CD4-positive, CD25-positive, alpha-beta regulatory T cell (primary cell): ENCODE results near the gene CNTN4. TPM values are rescaled to one million over a fixed set of nuclear protein-coding genes. Genes with fewer than 3 reads are reported as not detected.

ENCODE experiments used
- ATAC-seq, 2 donors: fragments of 150-1000 bp; cut with Tn5 transposase; one replicate each; pipeline ENCODE4 v1.10.0; 2021; ENCODE audit warnings: low read depth in 2 of 2, moderate number of reproducible peaks in 2 of 2, moderate library complexity in 1 of 2
- DNase-seq, 3 donors: peaks; one replicate each; pipeline versions ENCODE4 v3.0.0 to v3.0.0-alpha.2; 2012 to 2022; ENCODE audit warnings: mixed read lengths in 1 of 3
- H3K27ac ChIP-seq: one replicate; pipeline ENCODE4 v1.7.0; 2013; ENCODE audit warnings: mild to moderate bottlenecking, low read length; ENCODE audit not compliant: insufficient read depth, poor library complexity, severe bottlenecking
- H3K27me3 ChIP-seq: one replicate; pipeline ENCODE4 v1.7.0; 2013; ENCODE audit warnings: low read length; ENCODE audit not compliant: control insufficient read depth, insufficient read depth
- H3K36me3 ChIP-seq: one replicate; pipeline ENCODE4 v1.7.0; 2013; ENCODE audit warnings: mild to moderate bottlenecking, low read length, moderate library complexity; ENCODE audit not compliant: control insufficient read depth, insufficient read depth
- H3K4me1 ChIP-seq: 2 replicates; pipeline ENCODE4 v1.7.0; 2013; ENCODE audit warnings: mild to moderate bottlenecking, low read length; ENCODE audit not compliant: insufficient read depth, control insufficient read depth, poor library complexity, severe bottlenecking
- H3K4me3 ChIP-seq: one replicate; pipeline ENCODE4 v1.7.0; 2013; ENCODE audit warnings: low read depth, mild to moderate bottlenecking, low read length, moderate library complexity
- H3K9me3 ChIP-seq, 2 experiments: 1 replicate in 1 of 2; 2 replicates in 1 of 2; pipeline ENCODE4 v1.7.0; 2013; ENCODE audit warnings: low read length in 2 of 2, mild to moderate bottlenecking in 1 of 2, moderate library complexity in 1 of 2; ENCODE audit not compliant: control insufficient read depth in 2 of 2
- H3K27ac Mint-ChIP-seq, 3 donors: one replicate each; pipeline ENCODE4 v1.8.0; 2020 to 2022; ENCODE audit warnings: mild to moderate bottlenecking in 3 of 3, mixed read lengths in 3 of 3, moderate library complexity in 2 of 3
- H3K27me3 Mint-ChIP-seq: one replicate; pipeline ENCODE4 v1.8.0; 2022; ENCODE audit warnings: mild to moderate bottlenecking, mixed read lengths
- H3K36me3 Mint-ChIP-seq: one replicate; pipeline ENCODE4 v1.8.0; 2020; ENCODE audit warnings: mixed read lengths
- H3K4me1 Mint-ChIP-seq, 4 donors: one replicate each; pipeline ENCODE4 v1.8.0; 2020 to 2022; ENCODE audit warnings: mixed read lengths in 4 of 4, mild to moderate bottlenecking in 1 of 4
- H3K4me3 Mint-ChIP-seq, 4 donors: one replicate each; pipeline ENCODE4 v1.8.0; 2020 to 2022; ENCODE audit warnings: mild to moderate bottlenecking in 4 of 4, mixed read lengths in 4 of 4, moderate library complexity in 3 of 4
- H3K9me3 Mint-ChIP-seq, 7 donors: one replicate each; pipeline ENCODE4 v1.8.0; 2020 to 2022; ENCODE audit warnings: mixed read lengths in 7 of 7, mild to moderate bottlenecking in 3 of 7, moderate library complexity in 2 of 7
- polyA plus RNA-seq, 4 donors: library from polyadenylated mRNA; unstranded; fragments of 300-500 nt; fragmentation: Illumina TruSeq; gene quantifications; one replicate each; pipeline ENCODE4 v1.2.3, GENCODE V29; 2021
- total RNA-seq: library from RNA; stranded (reverse); gene quantifications from one replicate; pipeline ENCODE4 v1.2.3, GENCODE V29; 2022

CNTN4 gene
- total and polyA plus RNA-seq, 5 donors from 2014 or later = not detected

DNA sequence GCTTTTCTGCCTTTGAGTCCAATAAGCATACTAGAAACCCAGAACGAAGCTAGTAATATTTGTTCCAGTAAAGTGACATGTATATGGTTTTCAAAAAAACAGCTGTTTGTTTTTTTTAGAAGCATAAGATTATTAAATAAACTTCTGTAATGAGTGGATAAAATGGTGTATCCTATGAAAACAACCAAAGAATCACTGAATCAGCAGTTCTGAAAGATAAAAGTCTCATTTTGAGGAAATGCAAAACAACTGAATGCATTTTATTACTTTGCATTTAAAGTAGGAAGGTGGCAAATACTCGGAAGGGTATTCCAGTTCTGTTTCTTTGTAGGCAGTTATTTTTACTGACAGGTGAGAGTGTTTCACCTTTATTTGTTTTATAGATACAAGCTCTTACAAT lies 107.0 kb downstream of the CNTN4 start:
- H3K27me3 Mint-ChIP-seq = no peaks in the 10 kb centered on the region
- Histone ChIP-seq H3K27ac (no peak overlapping the region), H3K4me1 (no peaks in the 10 kb centered on the region), H3K4me3 (no peak overlapping the region), H3K9me3 (no peaks in the 10 kb centered on the region), H3K27me3 (no peaks in the 10 kb centered on the region), H3K36me3 (no peaks in the 10 kb centered on the region)
- peaks cover 0 to 6% (median 1%) of the 10 kb centered on the region in 7 donors for H3K9me3 Mint-ChIP-seq
- H3K4me3 Mint-ChIP-seq = no peak overlapping the region
- H3K27ac Mint-ChIP-seq = no peak overlapping the region
- DNase-seq = no peak
- no peaks in the 10 kb centered on the region for H3K36me3 Mint-ChIP-seq
- no peak for ATAC-seq
- no peaks in the 10 kb centered on the region for H3K4me1 Mint-ChIP-seq

DNA sequence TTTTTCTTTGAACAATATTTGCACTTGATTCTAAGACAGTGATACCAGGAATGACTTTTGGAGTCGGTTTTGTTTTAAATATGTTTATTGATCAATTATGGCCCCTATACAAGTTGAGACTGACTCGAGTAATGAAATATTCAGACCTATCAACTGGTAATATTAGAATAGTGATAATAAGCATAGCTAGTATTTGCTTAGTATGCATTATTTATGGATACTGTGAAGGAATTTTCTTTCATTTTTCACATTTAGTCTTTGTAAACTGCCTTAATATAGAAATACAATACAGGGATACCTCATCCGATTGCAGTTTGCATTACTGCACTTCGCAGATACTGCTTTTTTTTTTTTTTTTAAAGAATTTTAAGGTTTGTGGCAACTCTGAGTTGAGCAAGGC lies 107.9 kb downstream of the CNTN4 start:
- Mint-ChIP-seq H3K27me3 (no peaks in the 10 kb centered on the region), H3K27ac (no peak overlapping the region), H3K4me1 (no peaks in the 10 kb centered on the region), H3K4me3 (no peak overlapping the region), H3K36me3 (no peaks in the 10 kb centered on the region), H3K9me3 (peaks cover 0 to 6% (median 1%) of the 10 kb centered on the region in 7 donors)
- no peaks in the 10 kb centered on the region for H3K27me3 ChIP-seq
- ATAC-seq = no peak
- H3K36me3 ChIP-seq = no peaks in the 10 kb centered on the region
- no peak overlapping the region for H3K4me3 ChIP-seq
- DNase-seq = no peak
- no peak overlapping the region for H3K27ac ChIP-seq
- no peaks in the 10 kb centered on the region for H3K9me3 ChIP-seq
- H3K4me1 ChIP-seq = no peaks in the 10 kb centered on the region

DNA sequence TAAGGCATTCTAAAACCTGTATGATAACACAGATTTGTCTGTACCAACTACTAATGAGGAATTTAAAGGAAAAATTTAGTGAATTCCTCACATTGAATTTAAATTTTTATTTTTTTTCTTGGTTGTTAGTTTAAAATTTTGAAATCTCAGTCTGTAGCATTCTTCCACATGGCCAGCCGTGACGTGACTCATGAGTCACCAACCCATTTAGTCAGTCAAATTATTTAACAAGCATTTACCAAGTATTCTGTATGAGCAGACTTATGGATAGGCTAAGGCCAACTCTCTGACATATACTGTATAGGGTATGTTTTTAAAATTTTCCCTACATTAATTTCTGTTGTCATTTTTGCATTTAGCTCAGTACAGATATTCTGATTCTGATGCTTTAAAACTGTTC lies 112.9 kb downstream of the CNTN4 start:
- Histone ChIP-seq H3K36me3 (no peaks in the 10 kb centered on the region), H3K9me3 (no peaks in the 10 kb centered on the region), H3K27me3 (no peaks in the 10 kb centered on the region), H3K4me3 (no peak overlapping the region), H3K27ac (no peak overlapping the region), H3K4me1 (no peaks in the 10 kb centered on the region)
- H3K4me1 Mint-ChIP-seq = no peaks in the 10 kb centered on the region
- no peak overlapping the region for H3K27ac Mint-ChIP-seq
- peaks cover 0 to 15% (median 6%) of the 10 kb centered on the region in 7 donors for H3K9me3 Mint-ChIP-seq
- no peak for DNase-seq
- H3K27me3 Mint-ChIP-seq = no peaks in the 10 kb centered on the region
- ATAC-seq = no peak
- H3K36me3 Mint-ChIP-seq = no peaks in the 10 kb centered on the region
- H3K4me3 Mint-ChIP-seq = no peak overlapping the region

GRCh38 chr3:2212206-2212605 lies 113.5 kb downstream of the CNTN4 start:
- no peak overlapping the region for H3K4me3 ChIP-seq
- ATAC-seq = no peak
- H3K27me3 ChIP-seq = no peaks in the 10 kb centered on the region
- H3K36me3 ChIP-seq = no peaks in the 10 kb centered on the region
- Mint-ChIP-seq H3K4me1 (no peaks in the 10 kb centered on the region), H3K9me3 (peaks cover 0 to 18% (median 6%) of the 10 kb centered on the region in 7 donors), H3K4me3 (no peak overlapping the region), H3K27ac (no peak overlapping the region), H3K27me3 (no peaks in the 10 kb centered on the region), H3K36me3 (no peaks in the 10 kb centered on the region)
- no peak overlapping the region for H3K27ac ChIP-seq
- DNase-seq = no peak
- H3K9me3 ChIP-seq = no peaks in the 10 kb centered on the region
- no peaks in the 10 kb centered on the region for H3K4me1 ChIP-seq

DNA sequence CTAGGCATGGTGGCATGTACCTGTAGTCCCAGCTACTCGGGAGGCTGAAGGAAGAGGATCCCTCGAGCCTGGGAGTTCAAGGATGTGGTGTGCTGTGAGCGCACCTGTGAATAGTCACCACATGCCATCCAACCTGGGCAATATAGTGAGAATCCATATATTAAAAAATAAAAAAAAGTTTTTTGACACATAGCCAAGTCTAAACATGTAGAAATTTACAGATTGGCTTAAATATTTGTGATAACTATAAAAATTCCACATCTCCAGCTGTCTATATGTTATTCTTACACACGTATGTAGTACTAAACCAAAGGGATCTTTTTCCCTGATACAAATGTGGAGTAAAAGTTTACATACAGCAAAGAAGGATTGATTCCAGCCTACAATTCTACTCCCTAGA lies 119.7 kb downstream of the CNTN4 start:
- no peak overlapping the region for H3K27ac Mint-ChIP-seq
- Histone ChIP-seq H3K27me3 (no peaks in the 10 kb centered on the region), H3K4me1 (no peaks in the 10 kb centered on the region), H3K9me3 (no peaks in the 10 kb centered on the region), H3K27ac (no peak overlapping the region), H3K36me3 (no peaks in the 10 kb centered on the region), H3K4me3 (no peak overlapping the region)
- H3K4me1 Mint-ChIP-seq = no peaks in the 10 kb centered on the region
- peaks cover 5 to 46% (median 8%) of the 10 kb centered on the region in 7 donors for H3K9me3 Mint-ChIP-seq
- ATAC-seq (no peak), DNase-seq (no peak)
- H3K27me3 Mint-ChIP-seq = no peaks in the 10 kb centered on the region
- no peak overlapping the region for H3K4me3 Mint-ChIP-seq
- no peaks in the 10 kb centered on the region for H3K36me3 Mint-ChIP-seq

GRCh38 chr3:2218816-2219215 lies 120.2 kb downstream of the CNTN4 start:
- no peaks in the 10 kb centered on the region for H3K36me3 ChIP-seq
- no peaks in the 10 kb centered on the region for H3K9me3 ChIP-seq
- Mint-ChIP-seq H3K9me3 (peaks cover 5 to 46% (median 12%) of the 10 kb centered on the region in 7 donors), H3K36me3 (no peaks in the 10 kb centered on the region), H3K4me1 (no peaks in the 10 kb centered on the region), H3K27me3 (no peaks in the 10 kb centered on the region), H3K4me3 (no peak overlapping the region), H3K27ac (no peak overlapping the region)
- no peaks in the 10 kb centered on the region for H3K4me1 ChIP-seq
- H3K4me3 ChIP-seq = no peak overlapping the region
- no peak for ATAC-seq
- H3K27me3 ChIP-seq = no peaks in the 10 kb centered on the region
- DNase-seq = no peak
- H3K27ac ChIP-seq = no peak overlapping the region

DNA sequence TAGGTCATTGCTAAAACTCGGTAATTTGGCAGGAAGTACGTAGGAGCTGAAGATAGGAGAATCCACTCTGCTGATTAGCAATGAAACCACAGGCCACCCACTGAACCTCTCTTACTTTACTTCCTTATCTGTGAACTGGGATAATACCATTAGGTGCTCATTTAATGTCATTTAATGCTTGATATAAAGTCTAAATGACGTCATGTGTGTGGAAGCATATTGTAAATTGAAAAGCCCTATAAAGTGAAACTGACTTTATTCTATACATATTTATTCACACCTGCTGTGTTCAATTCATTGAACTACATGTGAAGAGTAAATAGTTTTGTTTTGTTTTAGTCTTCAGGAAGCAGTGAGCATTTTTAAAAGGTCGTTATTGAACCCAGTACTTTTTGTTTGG lies 137.5 kb downstream of the CNTN4 start:
- no peak overlapping the region for H3K27ac ChIP-seq
- H3K27me3 Mint-ChIP-seq = no peaks in the 10 kb centered on the region
- H3K4me3 ChIP-seq = no peak overlapping the region
- no peaks in the 10 kb centered on the region for H3K27me3 ChIP-seq
- H3K36me3 ChIP-seq = no peaks in the 10 kb centered on the region
- H3K4me1 Mint-ChIP-seq = no peaks in the 10 kb centered on the region
- peaks cover 0 to under 1% of the 10 kb centered on the region in 2 experiments for H3K9me3 ChIP-seq
- H3K9me3 Mint-ChIP-seq = peaks cover 0 to 9% (median 3%) of the 10 kb centered on the region in 7 donors
- DNase-seq (no peak), ATAC-seq (no peak)
- no peaks in the 10 kb centered on the region for H3K4me1 ChIP-seq
- no peaks in the 10 kb centered on the region for H3K36me3 Mint-ChIP-seq
- H3K4me3 Mint-ChIP-seq = no peak overlapping the region
- no peak overlapping the region for H3K27ac Mint-ChIP-seq

- Mint-ChIP-seq H3K27me3 (no peaks in the 10 kb centered on the region), H3K9me3 (peaks cover 0 to 10% (median 5%) of the 10 kb centered on the region in 7 donors), H3K36me3 (no peaks in the 10 kb centered on the region), H3K4me3 (no peak overlapping the region), H3K4me1 (no peaks in the 10 kb centered on the region), H3K27ac (no peak overlapping the region)
- no peaks in the 10 kb centered on the region for H3K36me3 ChIP-seq
- DNase-seq (no peak), ATAC-seq (no peak)
- no peaks in the 10 kb centered on the region for H3K4me1 ChIP-seq
- no peak overlapping the region for H3K27ac ChIP-seq
- no peak overlapping the region for H3K4me3 ChIP-seq
- peaks cover 0 to 3% of the 10 kb centered on the region in 2 experiments for H3K9me3 ChIP-seq
- H3K27me3 ChIP-seq = no peaks in the 10 kb centered on the region
These were observed 145.5 kb downstream of the CNTN4 start for GRCh38 chr3:2244137-2244536.
